Retinal pigment epithelial cell (primary cell): Measurements from ENCODE around the gene DUS2.

Experiments used
- DNase-seq: peaks from one replicate; pipeline ENCODE4 v3.0.0-alpha.2; 2010; ENCODE audit warnings: low read depth
- H3K4me3 ChIP-seq: 2 replicates; pipeline ENCODE4 v1.5.1; 2011; ENCODE audit warnings: mild to moderate bottlenecking, low read length, control low read depth, moderate library complexity
- CTCF ChIP-seq: conservative IDR thresholded peaks from 2 replicates; pipeline ENCODE4 v1.5.1; 2011; ENCODE audit warnings: low read depth, low read length, control low read depth, inconsistent platforms

DUS2 gene

GRCh38 chr16:68037841-68038597 is 14.9 kb downstream of the DUS2 start:
- no peak for TF ChIP-seq CTCF
- DNase-seq, result no peak
- H3K4me3 ChIP-seq, result no peak overlapping the region

- DNase-seq, result no peak
- no peak overlapping the region for H3K4me3 ChIP-seq
- TF ChIP-seq CTCF, result peak; percentile 85
Measured at GRCh38 chr16:68040506-68041288, 17.6 kb downstream of the DUS2 start.

- no peak overlapping the region for H3K4me3 ChIP-seq
- no peak for TF ChIP-seq CTCF
- no peak for DNase-seq
Measured at GRCh38 chr16:68041783-68042182, 18.7 kb downstream of the DUS2 start.

- TF ChIP-seq CTCF, result no peak
- H3K4me3 ChIP-seq, result no peak overlapping the region
- DNase-seq, result no peak
Measured at GRCh38 chr16:68046106-68046505, 23.0 kb downstream of the DUS2 start.

GRCh38 chr16:68047987-68048386 is 24.9 kb downstream of the DUS2 start:
- no peak for TF ChIP-seq CTCF
- no peak for DNase-seq
- H3K4me3 ChIP-seq, result no peak overlapping the region

GRCh38 chr16:68049449-68049848 is 26.4 kb downstream of the DUS2 start:
- TF ChIP-seq CTCF, result no peak
- no peak overlapping the region for H3K4me3 ChIP-seq
- DNase-seq, result no peak

GRCh38 chr16:68055395-68055794 is 32.3 kb downstream of the DUS2 start:
- TF ChIP-seq CTCF, result no peak
- H3K4me3 ChIP-seq, result no peak overlapping the region
- no peak for DNase-seq
